ENCODE measurements around the gene CTIF. TPM values are rescaled to one million over a fixed set of nuclear protein-coding genes. Genes with fewer than 3 reads are reported as not detected.

Gene CTIF
- total RNA-seq, 6 experiments from 2014 or later = 77.6 to 100 (median 79.2) TPM

GRCh38 chr18:48541026-48541746 is 2.4 kb downstream of the CTIF start:
- H3K27me3 Mint-ChIP-seq (ENCODE audit: insufficient read depth) = peaks cover 10% of the 10 kb centered on the region
- peaks cover 62% of the 10 kb centered on the region for H3K4me1 Mint-ChIP-seq (ENCODE audit: low read depth)
- TF ChIP-seq CTCF (IDR thresholded peaks at IDR 0.05) = no peak; the same call in 1 of the 2 replicates
- H3K4me3 Mint-ChIP-seq = peak overlapping the region; percentile 95
- H3K36me3 Mint-ChIP-seq (ENCODE audit: low read depth) = peaks cover 10% of the 10 kb centered on the region
- peak; percentile 79 for DNase-seq
- H3K27ac Mint-ChIP-seq = peak overlapping the region; percentile 94
- H3K9me3 Mint-ChIP-seq = no peaks in the 10 kb centered on the region

GRCh38 chr18:48541747-48542400 is 3.0 kb downstream of the CTIF start:
- no peak for TF ChIP-seq CTCF (IDR thresholded peaks at IDR 0.05)
- H3K27ac Mint-ChIP-seq = peak overlapping the region; percentile 94

GRCh38 chr18:48542513-48543181 is 3.8 kb downstream of the CTIF start:
- DNase-seq = no peak
- H3K27me3 Mint-ChIP-seq (ENCODE audit: insufficient read depth) = peaks cover 10% of the 10 kb centered on the region
- no peaks in the 10 kb centered on the region for H3K9me3 Mint-ChIP-seq
- H3K27ac Mint-ChIP-seq = peak overlapping the region; percentile 97
- peaks cover 71% of the 10 kb centered on the region for H3K4me1 Mint-ChIP-seq (ENCODE audit: low read depth)
- TF ChIP-seq CTCF (IDR thresholded peaks at IDR 0.05) = peak; percentile 28; the same call in 1 of the 2 replicates
- H3K36me3 Mint-ChIP-seq (ENCODE audit: low read depth) = peaks cover 10% of the 10 kb centered on the region
- 0 out of 2 replicates have a peak overlapping the region, but pooled peaks have one; percentile 36 for H3K4me3 Mint-ChIP-seq

More at GRCh38 chr18:48541747-48542400, 3.0 kb downstream of the CTIF start:
- Mint-ChIP-seq H3K27me3 (ENCODE audit: insufficient read depth) (peaks cover 10% of the 10 kb centered on the region), H3K9me3 (no peaks in the 10 kb centered on the region), H3K4me3 (peak overlapping the region; percentile 95), H3K36me3 (ENCODE audit: low read depth) (peaks cover 10% of the 10 kb centered on the region), H3K4me1 (ENCODE audit: low read depth) (peaks cover 64% of the 10 kb centered on the region)
- DNase-seq = no peak

DNA sequence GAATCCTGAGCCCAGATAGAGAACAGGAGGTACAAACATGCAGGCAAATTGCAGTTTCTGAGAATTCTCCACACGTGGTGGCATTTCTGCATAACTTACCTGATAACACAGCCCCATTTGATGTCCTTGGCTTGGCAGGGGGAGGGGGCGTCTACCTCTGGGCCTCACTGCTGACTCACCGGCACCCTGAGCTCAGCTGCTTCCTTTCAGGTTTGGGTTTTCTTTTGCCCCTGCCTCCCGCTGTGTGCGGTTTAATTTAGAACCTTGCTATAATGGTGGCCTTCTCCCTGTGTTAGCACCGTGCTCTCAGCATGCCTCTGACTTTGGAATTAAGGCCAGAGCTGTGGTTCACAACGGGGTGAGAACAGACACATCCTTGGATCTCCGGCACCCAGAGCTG is 4.4 kb downstream of the CTIF start:
- H3K4me1 Mint-ChIP-seq (ENCODE audit: low read depth) = peaks cover 74% of the 10 kb centered on the region
- DNase-seq = no peak

More for the DNA sequence above, 4.4 kb downstream of the CTIF start:
- Mint-ChIP-seq H3K36me3 (ENCODE audit: low read depth) (peaks cover 11% of the 10 kb centered on the region), H3K27ac (peak overlapping the region; percentile 97), H3K4me3 (0 out of 2 replicates have a peak overlapping the region, but pooled peaks have one; percentile 36), H3K9me3 (no peaks in the 10 kb centered on the region), H3K27me3 (ENCODE audit: insufficient read depth) (peaks cover 10% of the 10 kb centered on the region)
- no peak for TF ChIP-seq CTCF (IDR thresholded peaks at IDR 0.05)
